HG02840 (cell line): ENCODE measurements around the gene KCNT2.
"Not testable (repeated sequence)": the region's sequence is repeated elsewhere in the genome, so short reads cannot be mapped to it uniquely, and the experiment has no call there.

Experiments
- ATAC-seq: cut with Tn5 transposase; IDR thresholded peaks from one replicate; pipeline ENCODE4 v1.9.1; 2021; ENCODE audit warnings: mild to moderate bottlenecking, moderate library complexity, moderate number of reproducible peaks; ENCODE audit not compliant: unreplicated experiment, low FRiP score

KCNT2 gene

GRCh38 chr1:196608390-196609369 is at the start of gene KCNT2:
Gene KCNT2 (minus strand): TSS chr1:196608440. CDS start chr1:196608309, 131 bp downstream.
- ATAC-seq: no peak

DNA sequence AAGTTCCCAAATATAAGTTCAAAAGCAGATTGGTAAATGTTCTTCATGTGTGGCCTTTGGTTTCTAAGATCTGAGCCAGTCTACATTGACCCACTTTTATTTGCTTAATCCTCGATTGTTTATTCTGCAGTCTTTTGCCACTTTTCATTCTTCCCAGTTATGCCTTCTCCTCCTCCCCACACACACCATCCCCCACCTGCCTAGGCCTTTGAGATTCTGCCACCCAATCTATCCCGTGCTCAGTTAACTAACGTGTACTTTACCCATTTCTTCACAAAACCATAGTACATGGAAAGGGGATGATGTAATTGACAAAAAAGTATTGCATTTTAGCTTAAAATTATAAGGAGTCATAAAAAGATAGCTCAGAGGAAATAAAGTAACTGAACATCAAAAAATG is 47.3 kb upstream of the KCNT2 start:
- no peak for ATAC-seq

GRCh38 chr1:196655071-196655470 is 46.8 kb upstream of the KCNT2 start:
- no peak for ATAC-seq

- ATAC-seq: no peak
These were observed 46.0 kb upstream of the KCNT2 start for GRCh38 chr1:196654271-196654670.

DNA sequence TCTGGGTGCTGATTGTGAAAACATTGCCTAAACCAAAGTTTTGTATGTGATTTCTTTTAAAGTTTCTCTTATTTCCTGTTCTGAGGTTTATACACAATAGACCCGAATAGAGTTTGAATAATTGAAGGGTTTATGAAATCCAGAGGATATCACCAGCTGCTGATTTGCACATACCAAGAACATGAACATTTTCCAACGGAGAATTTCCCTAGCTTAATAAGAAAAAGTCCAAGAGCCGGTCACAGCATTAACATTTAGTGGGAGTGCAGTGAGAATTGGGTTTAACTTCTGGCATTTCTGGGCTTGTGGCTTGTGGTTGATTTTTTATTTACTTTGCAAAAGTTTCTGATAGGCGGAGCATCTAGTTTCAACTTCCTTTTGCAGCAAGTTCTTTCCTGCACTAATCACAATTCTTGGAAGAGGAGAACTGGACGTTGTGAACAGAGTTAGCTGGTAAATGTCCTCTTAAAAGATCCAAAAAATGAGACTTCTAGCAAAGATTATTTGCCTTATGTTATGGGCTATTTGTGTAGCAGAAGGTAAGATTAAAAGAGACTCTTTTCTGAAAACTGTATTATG is 43.5 kb upstream of the KCNT2 start, which contains the start of gene CFH:
Gene CFH (plus strand): TSS at position 407 of the 579 bp plus-strand sequence. CDS start 75 bp downstream, at position 482.
- ATAC-seq: no peak

DNA sequence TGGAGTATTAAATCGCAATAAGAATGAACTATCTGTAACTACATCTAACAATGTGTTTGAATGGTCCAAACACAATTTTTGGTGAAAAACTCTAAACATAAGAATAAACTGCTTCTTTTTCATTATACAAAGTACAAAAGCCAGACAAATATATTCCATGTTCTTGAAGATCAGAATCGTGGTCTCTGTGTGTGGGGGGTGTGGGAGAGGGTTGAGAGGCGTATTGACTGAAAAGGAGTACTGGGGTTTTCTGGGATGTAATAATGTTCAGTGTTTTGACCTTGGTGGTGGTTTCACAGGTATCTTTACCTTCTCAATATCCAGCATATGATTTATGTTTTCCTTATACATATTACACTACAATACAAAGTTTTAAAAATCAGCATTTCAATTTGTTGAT is 42.8 kb upstream of the KCNT2 start:
- ATAC-seq: no peak

- ATAC-seq: no peak
These were observed 42.2 kb upstream of the KCNT2 start for GRCh38 chr1:196650403-196650802.

GRCh38 chr1:196649990-196650389 is 41.8 kb upstream of the KCNT2 start:
- no peak for ATAC-seq

GRCh38 chr1:196640976-196641375 is 32.7 kb upstream of the KCNT2 start:
- no peak for ATAC-seq

GRCh38 chr1:196639291-196639690 is 31.1 kb upstream of the KCNT2 start:
- not testable (repeated sequence) for ATAC-seq

DNA sequence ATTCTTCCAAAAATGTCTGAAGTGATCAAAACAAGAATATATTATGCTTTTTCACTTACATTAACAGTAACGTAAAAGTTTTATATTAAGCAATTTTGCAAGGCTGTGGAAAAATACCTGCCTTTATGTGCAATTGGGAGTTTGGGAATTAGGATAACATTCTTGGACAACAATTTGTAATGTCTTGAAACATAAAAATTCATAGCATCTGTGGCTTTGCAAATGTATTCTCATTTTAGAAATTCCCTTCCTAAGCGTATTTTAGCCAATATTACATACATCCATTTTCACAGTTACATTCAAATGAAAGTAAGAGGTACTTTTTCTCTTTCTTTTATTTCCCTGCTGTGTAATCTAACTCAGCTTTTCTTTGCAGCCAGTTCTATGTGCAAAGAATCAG is 30.2 kb upstream of the KCNT2 start:
- ATAC-seq: no peak

DNA sequence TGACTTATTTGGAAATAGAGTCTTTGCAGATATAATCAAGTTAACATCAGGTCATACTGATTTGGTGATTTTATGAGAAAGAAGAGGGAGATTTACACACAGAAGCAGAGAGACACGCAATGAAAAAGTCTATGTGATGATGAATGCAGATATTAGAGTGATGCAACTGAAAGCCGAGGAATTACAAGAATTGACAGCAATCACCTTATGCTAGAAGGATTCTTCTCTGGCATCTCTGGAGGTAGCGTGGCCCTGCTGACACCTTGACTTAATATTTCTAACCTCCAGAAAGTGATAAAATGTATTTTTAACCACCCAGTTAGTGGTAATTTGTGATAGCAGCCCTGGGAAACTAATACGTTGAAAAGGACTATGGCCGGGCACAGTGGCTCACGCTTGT is 29.4 kb upstream of the KCNT2 start:
- no peak for ATAC-seq

DNA sequence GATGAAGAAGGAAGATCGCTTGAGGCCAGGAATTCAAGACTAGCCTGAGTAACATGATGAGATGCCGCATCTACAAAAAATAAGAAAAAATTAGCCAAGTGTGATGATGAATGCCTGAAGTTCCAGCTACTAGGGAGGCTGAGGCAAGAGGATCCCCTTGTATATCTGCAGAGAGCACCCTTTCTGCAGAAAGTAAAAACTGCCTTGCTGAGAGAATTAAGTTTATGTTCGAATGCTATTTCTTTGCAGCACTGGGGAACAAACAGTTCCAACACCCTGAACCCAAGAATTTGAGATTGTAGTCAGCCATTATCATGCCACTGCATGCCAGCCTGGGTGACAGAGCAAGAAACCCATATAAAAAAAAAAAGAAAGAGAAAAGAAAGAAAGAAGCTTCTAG is 20.6 kb upstream of the KCNT2 start:
- no peak for ATAC-seq

DNA sequence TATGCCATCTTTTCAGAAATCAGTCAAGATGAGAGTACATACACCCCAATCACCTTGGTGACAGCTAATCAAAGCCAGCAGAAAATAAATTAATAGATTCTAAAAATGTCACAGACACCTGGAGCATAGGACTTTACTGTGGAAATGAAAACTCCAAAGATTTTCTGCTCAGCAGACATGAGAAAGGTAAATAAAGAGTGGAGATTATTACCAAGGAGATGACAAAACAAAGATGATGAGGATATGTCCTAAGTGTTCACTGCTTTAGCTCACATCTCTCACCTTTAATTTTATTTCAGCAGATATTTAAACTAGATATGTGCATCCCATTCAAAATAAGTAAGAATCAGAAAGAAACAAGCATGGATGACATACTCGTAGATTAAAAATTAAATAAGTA is 14.8 kb upstream of the KCNT2 start:
- no peak for ATAC-seq

GRCh38 chr1:196619721-196620120 is 11.5 kb upstream of the KCNT2 start:
- no peak for ATAC-seq

GRCh38 chr1:196611873-196612272 is 3.6 kb upstream of the KCNT2 start:
- ATAC-seq: no peak

- ATAC-seq: no peak
These were observed 1.1 kb upstream of the KCNT2 start for GRCh38 chr1:196609370-196609737.

GRCh38 chr1:196607981-196608380 is 259 bp downstream of the KCNT2 start:
- ATAC-seq: no peak

- ATAC-seq: no peak
These were observed 4.6 kb downstream of the KCNT2 start for GRCh38 chr1:196603651-196604050.

DNA sequence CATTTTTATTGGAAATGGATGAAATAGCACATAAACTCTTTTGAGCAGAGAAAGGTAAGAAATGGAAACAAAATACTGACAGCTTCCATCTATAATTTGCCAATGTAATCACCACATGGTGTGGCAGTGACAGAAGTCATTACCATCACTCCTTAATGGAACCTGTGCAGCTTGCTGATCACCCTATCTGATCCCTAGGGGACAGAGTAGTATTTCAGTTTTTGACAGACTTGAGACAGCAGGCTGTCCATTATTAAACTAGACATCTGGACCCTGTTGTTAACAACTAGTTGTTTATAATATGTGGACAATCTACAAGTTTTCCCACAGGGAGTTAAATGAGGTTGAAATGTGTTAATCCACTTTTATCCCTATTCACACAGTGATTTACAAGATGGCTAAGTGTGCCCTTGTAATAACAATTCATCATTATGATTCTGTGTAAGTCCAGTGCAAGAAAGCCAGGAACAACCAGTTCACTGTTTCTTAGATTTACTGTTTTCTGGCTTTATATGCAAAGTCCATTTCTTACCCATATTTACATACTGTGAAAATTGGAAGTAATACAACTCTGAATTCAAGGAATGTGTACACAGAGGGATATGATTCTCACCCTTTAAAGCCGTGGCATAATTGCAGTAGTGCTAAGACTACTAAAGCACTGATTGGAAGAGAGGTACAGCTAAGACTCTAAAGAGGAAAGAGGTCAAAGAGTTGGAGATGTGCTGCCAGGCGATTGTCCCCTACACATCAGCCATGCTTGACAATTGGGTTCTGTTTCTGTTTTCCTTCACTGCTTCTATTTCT is 9.1 kb downstream of the KCNT2 start:
- no peak for ATAC-seq

GRCh38 chr1:196594700-196595099 is 13.5 kb downstream of the KCNT2 start:
- no peak for ATAC-seq
